Activated effector memory CD4-positive, alpha-beta T cell treated with anti-CD3 and anti-CD28 coated beads, Interleukin-2, amount 50 U/mL, for 16 hours (primary cell): ENCODE results near the gene SPECC1L.

Experiments used
- DNase-seq: peaks from one replicate; pipeline ENCODE4 v3.0.0-alpha.2; 2020

The SPECC1L gene

DNA sequence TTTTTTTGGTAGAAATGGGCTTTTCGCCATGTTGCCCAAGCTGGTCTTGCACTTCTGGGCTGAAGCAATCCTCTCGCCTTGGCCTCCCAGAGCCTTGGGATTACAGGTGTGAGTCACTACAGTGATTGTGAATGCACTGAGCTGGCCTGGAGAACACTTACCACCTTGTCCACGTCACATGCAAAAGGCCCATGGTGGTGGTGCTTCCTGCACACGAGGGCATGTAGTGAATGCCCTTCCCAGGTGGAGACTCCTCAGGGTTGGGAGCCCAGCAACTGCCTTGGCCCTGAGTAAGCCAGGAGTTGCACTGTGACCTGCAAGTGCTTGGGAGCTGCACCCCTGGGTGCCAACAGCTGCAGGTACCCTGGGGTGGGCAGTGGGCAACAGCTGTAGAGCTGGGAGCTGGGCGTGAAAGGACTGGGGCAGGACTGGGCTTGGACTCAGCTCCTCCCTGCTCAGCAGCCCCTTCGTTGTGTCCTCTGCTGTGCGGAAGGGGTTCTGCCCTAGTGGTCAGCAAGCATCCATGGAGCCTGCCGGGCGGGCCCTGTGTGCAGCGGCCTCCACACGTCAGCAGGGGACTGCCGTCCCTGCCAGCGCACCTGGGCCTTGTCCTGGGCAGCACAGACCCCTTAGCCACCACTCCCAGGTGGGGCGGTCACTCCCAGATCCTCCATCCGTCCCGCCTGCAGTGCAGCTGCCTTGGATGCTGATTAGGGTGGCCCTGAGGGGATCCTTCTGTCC lies 147.4 kb downstream of the SPECC1L start:
- DNase-seq: no peak

DNA sequence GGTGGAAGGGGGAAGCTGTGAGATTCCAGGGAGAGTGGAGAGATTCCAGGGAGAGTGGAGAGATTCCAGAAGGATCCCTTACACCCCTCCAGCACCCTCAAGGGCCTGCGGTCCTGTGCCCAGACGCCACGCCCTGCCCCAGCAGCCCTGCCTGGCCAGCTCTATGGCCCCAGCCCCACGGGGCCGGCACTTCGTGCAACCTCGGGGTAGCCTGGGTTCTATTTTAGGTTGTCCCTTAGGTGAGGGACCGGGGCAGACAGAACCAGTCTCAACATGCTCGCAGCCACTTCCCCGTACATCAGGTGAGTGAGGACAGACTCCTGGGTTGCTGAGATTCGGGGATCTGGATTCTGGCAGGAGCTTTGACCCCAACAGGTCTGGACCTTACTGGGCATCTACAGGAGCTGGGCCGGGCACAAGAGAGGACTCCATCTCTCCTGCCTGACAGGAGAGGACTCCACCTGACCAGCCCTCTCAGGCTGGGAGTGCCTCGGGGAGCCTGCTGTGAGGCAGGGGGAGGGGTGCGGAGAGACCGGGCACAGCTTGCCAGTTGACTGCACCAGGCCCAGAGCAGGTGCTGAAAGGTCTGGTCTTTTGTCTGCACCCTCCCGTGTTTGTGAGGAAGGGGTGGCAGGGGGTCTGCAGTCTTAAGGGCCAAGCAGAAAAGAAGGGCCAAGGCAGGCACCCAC lies 148.3 kb downstream of the SPECC1L start:
- no peak for DNase-seq

DNA sequence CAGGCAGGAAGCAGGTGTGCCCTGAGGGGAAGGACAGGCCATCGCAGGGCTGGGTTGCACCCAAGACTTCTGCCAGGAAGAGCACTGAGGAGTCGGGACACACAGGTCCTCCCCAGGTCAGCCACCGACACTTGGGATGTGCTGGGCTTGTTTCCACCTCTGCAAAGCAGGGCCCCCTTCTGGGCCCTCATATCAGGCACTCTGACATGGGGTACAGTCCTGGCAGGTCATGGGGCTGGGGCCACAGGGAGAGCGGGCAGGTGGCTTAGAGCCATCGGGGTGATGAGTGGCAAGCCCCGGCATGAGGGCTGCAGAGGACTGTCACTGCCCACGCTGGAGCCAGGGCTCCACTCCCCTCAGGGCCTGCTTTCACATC lies 148.8 kb downstream of the SPECC1L start:
- DNase-seq: no peak

DNA sequence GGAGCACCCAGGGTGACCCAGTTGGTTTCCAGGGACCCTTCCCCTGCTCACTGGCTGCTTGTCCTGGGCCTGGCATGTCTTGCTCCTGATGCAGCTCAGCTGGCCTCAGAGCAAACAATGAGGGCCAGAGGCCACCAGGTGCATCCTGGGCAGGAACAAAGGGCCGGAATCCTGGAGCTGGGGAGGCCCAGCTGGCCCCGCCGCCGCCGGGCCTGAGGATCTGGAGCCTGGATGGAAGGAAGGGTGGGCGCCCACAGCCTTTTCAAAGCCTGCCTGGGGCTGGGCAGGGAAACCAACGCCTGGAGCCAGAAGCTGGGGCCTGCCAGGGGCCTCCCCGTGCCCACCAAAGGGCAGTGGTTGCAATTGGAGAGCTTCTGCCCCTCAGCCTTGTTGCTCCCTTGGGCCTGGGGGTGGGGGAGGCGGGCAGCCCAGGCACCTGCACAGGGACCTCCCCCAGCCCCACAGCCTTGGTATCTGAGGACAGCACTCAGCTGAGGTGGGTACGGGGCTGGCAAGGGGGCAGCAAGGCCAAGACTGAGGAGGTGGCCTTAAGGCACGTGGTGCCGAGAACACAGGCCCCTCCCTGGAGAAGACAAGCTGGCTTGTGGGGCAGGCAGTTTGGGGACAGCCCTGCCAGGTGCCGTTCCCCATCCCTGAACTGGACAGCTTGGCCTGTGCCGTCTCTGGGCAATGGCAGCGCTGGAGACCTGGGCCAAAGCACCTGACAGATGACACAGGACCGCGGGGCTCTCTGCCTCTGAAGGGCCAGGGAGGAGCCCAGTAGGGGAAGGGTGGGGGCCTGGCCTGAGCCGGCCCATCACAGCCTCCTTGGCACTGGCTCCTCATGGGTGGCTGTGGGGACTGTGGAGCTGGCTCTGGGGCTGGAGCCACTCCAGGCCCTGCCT lies 149.7 kb downstream of the SPECC1L start:
- DNase-seq: no peak

DNA sequence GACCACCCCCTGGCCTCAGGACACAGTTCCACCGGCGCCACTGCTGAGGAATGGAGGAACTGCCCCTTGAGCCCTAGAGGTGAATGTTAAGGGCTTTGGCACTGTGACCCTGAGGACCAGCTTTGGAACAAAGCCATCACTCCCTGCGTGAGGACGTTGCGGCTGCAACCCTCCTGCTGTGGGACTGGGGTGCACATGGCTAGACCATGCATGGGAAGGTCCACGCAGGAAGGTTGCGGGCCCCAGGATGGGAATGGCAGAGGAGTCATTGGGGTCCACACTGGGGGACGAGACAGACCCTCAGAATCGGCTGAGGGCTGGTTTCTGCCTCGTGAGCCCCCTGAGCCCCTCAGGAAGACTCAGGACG lies 150.3 kb downstream of the SPECC1L start:
- DNase-seq: no peak

DNA sequence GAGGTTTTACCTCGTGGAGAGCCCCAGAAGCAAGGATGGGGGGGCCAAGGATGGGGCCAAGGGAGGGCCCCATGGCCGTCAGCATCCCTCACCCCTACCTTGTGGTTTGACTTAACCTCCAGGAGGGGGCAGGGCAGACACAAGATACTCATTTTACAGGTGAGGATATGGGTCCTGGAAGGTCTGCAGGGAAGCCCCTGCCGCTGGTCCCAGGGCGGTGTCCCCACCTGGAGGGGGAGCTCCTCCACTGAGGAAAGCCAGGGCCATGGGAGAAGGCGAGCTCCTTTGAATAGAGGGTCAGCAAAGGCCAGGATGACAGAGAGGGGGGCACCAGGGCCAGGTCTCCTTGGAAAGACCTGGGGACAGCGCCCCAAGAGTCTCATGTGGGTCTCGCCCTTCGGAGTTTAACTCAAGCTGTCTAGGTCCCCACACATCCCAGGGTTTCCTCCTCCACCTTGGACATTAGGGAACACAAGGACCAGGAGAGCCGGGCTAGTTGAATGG lies 150.8 kb downstream of the SPECC1L start:
- peak; percentile 71 for DNase-seq

DNA sequence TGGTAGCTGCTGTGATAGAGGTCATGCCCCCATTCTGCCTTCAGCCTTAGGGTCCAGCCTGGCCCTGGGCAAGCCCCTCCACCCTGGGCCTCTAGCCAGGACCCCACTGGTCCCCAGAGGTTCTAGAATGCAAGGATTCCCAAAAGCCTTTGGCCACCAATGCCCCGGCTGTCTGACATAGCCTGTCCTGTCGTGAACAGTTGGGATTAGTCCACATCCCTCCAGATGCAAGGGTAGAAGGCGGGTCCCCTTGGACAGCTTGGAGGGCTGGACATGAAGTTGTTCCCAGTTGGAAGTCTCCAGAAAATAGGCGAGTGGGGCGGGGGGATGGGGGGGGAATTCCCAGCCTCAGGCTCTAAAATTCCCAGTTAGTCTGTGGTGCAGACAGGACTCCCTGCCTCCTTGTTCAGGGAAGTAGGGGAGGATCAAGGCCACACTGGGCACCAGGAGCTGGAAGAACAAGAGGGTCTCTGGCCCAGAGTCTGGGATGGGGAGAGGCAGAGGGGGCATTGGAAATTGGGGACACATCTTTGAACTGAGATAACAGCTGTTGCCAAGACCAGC lies 151.6 kb downstream of the SPECC1L start:
- DNase-seq: no peak

DNA sequence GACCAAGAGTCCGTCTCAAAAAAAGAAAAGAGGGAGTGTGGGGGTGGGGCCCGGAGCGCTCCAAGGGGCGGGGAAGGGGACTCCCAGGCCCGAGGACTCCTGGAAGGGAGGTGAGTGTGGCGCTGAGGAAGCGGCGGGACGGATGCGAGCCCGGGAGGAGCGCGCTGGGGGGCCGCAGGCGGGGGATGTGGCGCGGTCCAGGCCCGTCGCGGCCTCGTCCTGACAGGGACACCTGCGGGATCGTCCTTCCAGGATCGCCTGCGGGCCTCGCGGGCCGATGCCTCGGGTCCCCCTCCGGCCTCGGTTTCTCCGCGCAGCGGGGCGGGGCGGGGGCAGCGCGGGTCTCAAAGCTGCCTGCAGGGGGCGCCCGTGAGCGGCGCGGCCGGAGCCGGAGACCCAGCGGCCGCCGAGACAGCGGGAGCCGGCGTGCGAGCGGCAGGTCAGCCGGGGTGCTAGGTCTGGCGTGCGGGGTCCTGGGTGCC lies 152.9 kb downstream of the SPECC1L start:
- peak; percentile 90 for DNase-seq

DNA sequence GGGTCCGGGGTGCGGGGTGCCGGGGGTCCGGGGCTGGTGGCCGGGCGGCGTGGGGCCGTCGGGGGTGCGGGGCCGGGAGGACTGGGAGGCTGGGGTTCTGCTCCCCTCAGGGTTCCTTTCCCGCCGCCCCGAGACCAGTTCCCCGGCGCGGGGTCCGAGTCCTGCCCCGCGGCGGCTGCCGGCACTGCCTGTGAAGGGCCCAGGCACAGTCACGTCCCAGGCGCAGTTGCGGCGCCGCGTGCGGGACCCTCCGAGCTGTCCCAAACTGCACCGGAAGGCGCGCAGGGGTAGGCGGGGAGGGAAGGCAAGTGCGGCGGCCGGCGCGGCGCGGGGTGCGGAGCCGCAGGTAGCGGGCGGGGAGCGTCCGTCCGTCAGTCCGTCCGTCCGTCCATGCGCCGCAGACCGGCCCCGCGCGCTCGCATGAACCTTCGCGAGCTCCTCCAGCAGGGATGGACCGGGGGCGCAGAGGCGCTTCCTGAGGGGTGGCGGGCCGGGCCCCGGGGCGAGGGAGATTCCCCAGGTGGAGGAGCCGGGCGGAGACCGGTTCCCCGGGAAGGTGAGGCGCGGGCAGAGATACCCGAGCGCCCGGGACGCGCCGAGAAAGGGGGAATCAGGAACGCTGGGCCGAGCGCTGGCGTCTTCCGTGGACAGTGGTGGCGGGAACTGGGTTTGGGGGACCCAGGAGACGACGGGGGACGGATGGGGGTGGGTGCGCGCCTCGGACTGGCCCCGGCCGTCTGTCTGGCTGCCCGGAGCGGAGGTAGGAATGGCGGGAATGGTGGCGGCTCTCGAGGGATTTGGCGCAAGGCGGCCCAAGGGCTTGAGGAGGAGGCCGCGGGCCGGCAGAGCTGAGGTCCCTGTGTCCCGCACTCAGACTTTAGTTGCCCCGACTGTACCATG lies 153.6 kb downstream of the SPECC1L start:
- peak; percentile 79 for DNase-seq

DNA sequence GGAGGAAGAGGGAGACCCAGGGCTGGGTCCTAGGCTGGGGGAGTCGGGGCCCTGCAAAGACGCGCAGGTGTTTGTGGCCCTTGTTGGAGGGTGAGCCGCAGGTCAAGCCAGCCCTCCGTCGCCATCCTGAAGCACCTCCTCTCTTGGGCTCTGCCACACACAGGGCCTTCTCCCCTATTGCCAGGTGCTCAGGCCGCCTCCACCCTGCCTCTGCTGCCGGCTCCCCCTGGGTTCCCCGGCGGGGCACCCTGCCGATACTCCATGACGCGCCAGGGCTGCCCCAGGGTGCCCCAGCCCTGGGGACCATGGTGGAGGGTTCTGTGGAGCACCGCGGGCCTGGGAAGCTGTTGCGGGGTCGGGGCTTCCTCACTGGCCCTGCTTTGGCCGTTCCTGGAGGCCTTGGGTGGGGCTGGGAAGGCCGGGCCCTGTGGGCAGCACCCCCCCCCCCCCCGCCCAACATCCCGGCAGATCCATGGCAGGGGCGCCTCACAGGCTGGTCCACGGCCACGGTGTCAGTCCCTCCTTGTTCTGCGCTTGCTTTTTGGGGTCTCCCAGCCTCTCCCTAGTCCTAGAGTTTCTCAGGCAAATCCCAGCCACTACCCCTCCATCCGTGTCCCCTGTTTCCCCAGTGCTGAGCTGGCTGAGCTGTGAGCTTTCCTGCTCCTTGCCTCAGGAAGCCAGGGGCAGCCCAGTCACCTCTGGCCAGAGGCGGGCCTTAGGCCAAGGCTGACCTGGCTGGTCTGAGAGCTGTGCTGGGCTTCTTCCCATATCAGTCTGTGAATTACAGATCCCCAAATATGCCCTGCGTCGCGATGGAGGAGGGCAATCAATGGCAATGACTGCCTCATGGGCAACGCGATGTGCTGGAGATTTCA lies 154.5 kb downstream of the SPECC1L start:
- no peak for DNase-seq

DNA sequence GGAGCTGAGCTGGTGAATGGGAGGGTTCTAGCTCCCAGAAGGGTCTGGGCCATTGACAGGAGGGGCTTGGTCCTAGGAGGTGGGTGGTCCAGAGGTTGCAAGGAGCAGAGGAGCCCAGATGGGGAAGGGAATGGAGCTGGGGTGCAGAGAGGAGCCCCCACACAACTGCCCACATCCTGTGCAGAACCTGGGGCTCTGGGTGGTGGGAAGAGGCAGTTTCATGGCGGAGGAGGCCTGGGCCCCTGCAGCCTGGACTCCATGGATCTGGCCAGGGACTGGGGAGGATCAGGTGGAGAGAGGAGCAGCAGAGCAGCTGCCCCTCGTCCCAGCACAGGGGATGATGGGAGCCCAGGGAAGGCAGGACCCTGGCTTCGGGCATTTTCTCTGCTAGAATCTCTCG lies 155.8 kb downstream of the SPECC1L start:
- DNase-seq: no peak

DNA sequence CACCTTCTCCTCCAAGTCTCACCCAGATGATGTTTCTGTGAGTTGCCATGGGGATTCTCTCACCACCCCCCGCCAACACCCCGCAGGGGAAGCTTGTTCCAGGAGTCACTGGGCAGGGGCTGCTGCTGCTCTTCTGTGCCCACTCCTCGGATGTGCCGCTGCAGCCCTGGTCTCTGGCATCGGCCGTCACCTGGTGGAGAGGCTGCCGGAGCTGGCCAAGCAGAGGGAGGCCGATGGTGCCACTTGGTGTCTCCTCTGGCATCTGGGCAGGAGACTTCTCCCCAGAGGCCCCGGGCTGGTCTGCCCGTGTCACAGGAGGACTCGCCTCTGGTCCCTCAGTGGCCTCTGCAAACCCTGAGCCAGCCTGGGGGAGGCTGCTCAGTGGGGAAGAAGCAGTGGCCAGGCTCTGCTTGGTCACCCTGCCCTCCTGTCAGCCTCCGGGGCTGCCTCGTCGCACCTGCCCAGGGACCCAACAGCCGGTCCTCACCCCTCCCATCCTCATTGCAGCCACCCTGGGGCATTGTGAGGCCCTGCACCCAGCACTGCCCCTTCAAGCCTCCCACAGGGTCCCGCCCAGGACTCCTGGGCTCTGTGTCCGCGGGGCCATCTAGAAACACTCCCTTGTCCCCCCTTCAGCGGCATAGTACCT lies 156.3 kb downstream of the SPECC1L start:
- DNase-seq: no peak

DNA sequence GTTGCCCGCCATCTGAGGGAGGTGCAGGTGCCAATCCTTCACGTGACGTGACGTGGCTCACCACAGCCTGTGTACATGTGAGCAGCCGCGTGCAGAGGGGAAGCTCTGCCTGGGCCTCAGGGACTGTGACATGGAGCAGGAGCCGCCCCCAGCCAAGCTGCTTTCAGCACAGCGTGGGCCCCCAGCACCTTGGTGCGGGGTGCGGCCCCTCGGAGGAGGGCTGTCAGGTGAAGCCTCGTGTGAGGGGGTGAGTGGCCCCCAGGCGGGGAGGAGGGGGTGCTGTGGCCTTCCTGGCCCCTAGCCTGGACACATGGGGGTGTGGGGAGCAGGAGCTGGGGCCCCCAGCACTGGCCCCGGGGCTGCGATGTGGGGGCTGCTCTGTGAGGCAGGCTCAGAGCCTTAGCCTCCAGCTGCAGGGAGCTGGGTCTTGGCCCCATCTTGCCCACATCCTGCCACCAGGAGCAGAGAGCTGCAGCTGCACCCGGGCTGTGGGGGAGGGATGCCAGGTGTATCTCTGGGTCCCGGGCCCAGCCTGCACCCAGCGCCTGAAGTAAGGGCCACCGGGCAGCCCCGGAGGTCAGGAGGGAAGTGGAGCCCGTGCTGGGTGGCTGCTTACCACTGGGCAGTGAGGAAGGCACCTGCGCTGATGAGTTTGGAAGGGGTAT lies 157.0 kb downstream of the SPECC1L start, which contains the start of gene ADORA2A:
ADORA2A (plus strand) TSS at position 100 of the 665 bp plus-strand sequence. CDS start 5,806 bp downstream, outside the sequence.
- DNase-seq: peak; percentile 93

DNA sequence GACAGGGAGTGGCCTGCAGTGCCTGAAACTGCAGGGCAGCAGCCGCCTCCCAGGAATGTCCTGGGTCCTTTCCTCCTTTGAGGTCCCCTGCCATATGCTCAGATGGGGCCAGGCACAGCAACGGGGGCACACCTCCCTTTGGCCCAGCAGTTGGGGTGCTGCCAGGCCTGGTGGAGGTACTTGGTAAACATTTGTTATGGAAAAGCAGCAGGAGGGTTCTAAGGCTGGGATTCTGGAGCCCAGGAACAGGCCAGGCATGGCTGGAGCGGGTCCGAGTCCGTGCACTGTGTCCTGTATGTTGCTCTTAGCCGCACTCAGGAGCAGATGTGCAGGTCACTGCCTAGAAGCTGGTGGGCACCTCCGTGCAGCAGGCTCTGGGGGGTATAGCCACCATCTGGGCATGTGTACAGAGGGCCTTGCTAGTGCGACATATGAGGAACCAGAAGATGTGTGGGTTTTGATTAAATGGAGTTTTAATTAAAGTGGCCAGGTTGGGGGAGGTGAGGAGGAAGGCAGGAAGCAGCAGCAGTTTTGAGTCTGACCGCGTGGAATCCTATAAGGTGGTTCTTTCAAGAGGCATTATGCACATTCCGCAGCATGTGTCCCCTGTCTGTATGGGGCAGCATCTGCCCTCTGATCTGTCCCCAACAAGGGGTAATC lies 158.2 kb downstream of the SPECC1L start:
- no peak for DNase-seq

DNA sequence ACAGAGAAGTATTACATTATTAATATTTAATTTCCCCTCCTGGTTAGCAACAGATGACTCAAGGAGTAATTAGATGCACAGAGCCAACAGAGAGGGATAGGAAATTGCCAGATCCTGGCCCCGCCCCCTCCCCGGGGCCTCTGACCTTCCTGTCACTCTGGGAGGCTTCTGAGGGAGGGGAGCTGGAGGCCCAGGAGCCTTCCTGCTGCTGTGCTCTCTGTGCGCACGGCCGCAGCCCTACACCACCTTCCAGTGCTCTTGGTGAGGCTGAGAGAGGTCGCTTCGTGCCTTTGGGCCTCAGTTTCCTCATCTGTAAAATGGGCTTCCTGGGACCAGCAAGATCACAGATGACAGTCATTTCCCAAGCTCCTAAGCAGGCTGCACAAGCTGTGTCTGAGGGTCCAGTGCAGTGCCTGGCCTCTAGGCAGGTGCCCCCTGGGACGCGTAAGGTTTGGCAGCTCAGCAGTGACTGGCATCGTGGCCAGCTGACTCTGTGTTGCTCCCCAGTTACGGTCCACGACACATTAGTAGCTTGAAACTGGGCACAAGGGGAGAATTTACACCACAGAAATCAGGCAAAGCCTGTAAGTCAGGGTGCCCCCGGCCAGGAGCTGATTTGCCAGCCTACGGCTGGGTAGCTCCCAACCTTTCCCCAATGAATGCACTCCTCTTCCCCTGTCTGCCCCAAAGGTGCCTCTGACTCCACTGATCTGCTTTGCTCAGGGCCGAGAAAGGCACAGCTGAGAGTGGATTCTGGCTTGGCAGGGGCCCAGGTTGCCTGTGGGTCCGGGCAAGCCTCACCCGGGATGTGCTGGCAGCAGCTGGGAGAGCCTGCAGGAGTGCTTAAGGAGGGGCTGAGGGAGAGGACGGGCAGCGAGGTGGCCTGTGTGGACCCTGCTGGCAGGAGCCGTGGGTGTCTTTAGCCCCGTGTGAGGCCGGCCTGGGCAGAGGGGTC lies 159.1 kb downstream of the SPECC1L start:
- peak; percentile 86 for DNase-seq

DNA sequence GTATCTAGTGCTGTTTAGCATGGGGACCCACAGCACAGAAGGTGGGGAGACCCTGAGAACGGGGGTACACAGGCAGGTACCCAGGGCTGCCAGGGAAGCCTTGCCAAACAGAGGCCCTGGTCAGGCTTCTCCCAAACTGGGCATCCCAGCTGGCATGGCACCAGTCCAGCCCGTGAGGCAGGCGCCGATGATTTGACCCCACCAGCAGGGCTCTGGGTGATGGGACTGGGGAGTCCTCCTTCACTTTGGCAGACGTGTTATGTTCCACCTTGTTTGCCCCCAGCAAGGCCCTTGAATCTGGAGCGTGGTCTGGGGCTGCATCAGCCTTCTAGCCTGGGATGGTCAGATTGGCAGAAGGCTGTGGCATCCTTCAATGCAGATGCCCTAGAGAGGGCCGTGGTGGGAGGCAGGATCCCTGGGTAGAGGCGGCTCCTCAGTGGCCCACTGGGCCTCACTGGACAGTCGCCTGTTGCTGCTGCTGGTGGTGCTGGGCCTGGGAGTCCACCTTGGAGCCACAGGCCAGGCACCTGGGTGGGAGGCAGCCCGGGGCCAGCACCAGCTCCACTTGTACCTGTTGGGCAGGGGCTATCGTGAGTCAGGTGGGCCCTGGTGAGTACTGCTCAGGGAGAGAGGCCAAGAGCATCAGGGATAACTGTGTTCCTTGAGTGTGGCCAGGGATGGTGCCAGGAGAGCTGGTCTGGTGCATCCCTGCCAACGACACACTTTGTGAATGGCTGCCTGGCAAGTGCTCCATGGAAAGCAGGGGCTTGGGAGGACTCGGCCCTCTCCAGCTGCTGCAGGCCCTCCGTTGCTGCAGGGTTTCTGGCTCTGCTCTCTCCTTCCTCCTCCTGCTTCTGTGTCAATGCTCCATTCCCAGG lies 160.0 kb downstream of the SPECC1L start:
- no peak for DNase-seq
